Measurements from ENCODE around the gene MIPOL1. TPM values are rescaled to one million over a fixed set of nuclear protein-coding genes. Genes with fewer than 3 reads are reported as not detected.

The MIPOL1 gene
- total RNA-seq, 1 experiment from 2014 or later: 13.1 TPM

- POLR2A ChIA-PET (ENCODE audit: unreplicated experiment): interaction anchor here (0.7 kb wide), 1 partner anchor 1850 kb away, joined by 4 read pairs; no protein-coding TSS in a partner anchor
- BruUV-seq (replicated peaks): no TSS peak
These were observed 113.5 kb downstream of the MIPOL1 start for GRCh38 chr14:37311252-37311651.

GRCh38 chr14:37318938-37319337, 121.2 kb downstream of the MIPOL1 start:
- Histone ChIP-seq H3K4me1 (replicated peaks; ENCODE audit: insufficient read depth) (no peaks in the 10 kb centered on the region), H2AFZ (no peak overlapping the region), H3K9me3 (ENCODE audit: insufficient read depth, low read depth) (no peaks in the 10 kb centered on the region), H3K27me3 (ENCODE audit: insufficient read depth, low read depth) (no peaks in the 10 kb centered on the region), H3K4me2 (no peak overlapping the region), H3K4me3 (no peak overlapping the region), H3F3A (ENCODE audit: insufficient read depth, low read depth) (no peaks in the 10 kb centered on the region), H3K36me3 (ENCODE audit: low read depth) (no peaks in the 10 kb centered on the region), H4K20me1 (ENCODE audit: insufficient read depth) (no peaks in the 10 kb centered on the region), H3K9me2 (ENCODE audit: insufficient read depth) (no peaks in the 10 kb centered on the region), H3K79me2 (ENCODE audit: low read depth) (no peaks in the 10 kb centered on the region), H3K27ac (no peak overlapping the region)
- intact Hi-C loops (cut with micrococcal nuclease; ENCODE audit: unreplicated experiment): no loop called here
- TF ChIP-seq, protein P1, sequence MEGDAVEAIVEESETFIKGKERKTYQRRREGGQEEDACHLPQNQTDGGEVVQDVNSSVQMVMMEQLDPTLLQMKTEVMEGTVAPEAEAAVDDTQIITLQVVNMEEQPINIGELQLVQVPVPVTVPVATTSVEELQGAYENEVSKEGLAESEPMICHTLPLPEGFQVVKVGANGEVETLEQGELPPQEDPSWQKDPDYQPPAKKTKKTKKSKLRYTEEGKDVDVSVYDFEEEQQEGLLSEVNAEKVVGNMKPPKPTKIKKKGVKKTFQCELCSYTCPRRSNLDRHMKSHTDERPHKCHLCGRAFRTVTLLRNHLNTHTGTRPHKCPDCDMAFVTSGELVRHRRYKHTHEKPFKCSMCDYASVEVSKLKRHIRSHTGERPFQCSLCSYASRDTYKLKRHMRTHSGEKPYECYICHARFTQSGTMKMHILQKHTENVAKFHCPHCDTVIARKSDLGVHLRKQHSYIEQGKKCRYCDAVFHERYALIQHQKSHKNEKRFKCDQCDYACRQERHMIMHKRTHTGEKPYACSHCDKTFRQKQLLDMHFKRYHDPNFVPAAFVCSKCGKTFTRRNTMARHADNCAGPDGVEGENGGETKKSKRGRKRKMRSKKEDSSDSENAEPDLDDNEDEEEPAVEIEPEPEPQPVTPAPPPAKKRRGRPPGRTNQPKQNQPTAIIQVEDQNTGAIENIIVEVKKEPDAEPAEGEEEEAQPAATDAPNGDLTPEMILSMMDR (conservative IDR thresholded peaks at IDR 0.05): no peak
- TF ChIP-seq EZH2 (IDR thresholded peaks at IDR 0.05; ENCODE audit: low read depth): no peak
- CTCF ChIA-PET: no interaction called here
- no TSS peak for BruUV-seq (replicated peaks)
- POLR2A ChIA-PET (ENCODE audit: unreplicated experiment): no interaction called here
- DNase-seq: no peak

More at GRCh38 chr14:37311252-37311651, 113.5 kb downstream of the MIPOL1 start:
- no peaks in the 10 kb centered on the region for H3F3A ChIP-seq (ENCODE audit: insufficient read depth, low read depth)
- H3K4me2 ChIP-seq: no peak overlapping the region
- DNase-seq: no peak
- no peak overlapping the region for H2AFZ ChIP-seq
- no peaks in the 10 kb centered on the region for H3K9me3 ChIP-seq (ENCODE audit: insufficient read depth, low read depth)
- H3K4me3 ChIP-seq: no peak overlapping the region
- H3K9me2 ChIP-seq (ENCODE audit: insufficient read depth): no peaks in the 10 kb centered on the region
- intact Hi-C loops (cut with micrococcal nuclease; ENCODE audit: unreplicated experiment): no loop called here
- CTCF ChIA-PET: no interaction called here
- H3K27ac ChIP-seq: no peak overlapping the region
- no peaks in the 10 kb centered on the region for H3K4me1 ChIP-seq (replicated peaks; ENCODE audit: insufficient read depth)
- H4K20me1 ChIP-seq (ENCODE audit: insufficient read depth): no peaks in the 10 kb centered on the region
- no peaks in the 10 kb centered on the region for H3K36me3 ChIP-seq (ENCODE audit: low read depth)
- H3K79me2 ChIP-seq (ENCODE audit: low read depth): no peaks in the 10 kb centered on the region
- TF ChIP-seq, protein P1 (conservative IDR thresholded peaks at IDR 0.05): no peak
- TF ChIP-seq EZH2 (IDR thresholded peaks at IDR 0.05; ENCODE audit: low read depth): no peak
- H3K27me3 ChIP-seq (ENCODE audit: insufficient read depth, low read depth): no peaks in the 10 kb centered on the region

DNA sequence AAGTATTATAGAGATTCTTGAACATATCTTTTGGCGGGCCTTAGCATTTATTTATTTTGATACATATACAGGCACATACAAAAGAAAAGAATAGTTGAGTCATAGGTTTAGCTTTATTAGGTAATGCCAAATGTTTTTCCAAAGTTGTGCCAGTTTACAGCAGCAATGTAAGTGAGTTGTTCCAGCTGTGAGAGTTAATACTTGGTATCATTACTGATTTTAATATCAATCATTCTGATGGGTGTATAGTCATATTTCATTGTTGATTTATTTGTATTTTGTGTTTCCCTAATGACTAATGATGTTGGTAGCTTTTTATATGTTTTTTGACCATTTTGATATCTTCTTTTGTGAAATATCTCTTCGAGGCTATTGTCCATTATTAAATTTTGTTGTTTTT, 122.4 kb downstream of the MIPOL1 start:
- DNase-seq: no peak
- H3K9me2 ChIP-seq (ENCODE audit: insufficient read depth): no peaks in the 10 kb centered on the region
- H3K36me3 ChIP-seq (ENCODE audit: low read depth): no peaks in the 10 kb centered on the region
- BruUV-seq (replicated peaks): no TSS peak
- H4K20me1 ChIP-seq (ENCODE audit: insufficient read depth): no peaks in the 10 kb centered on the region
- H3K4me3 ChIP-seq: no peak overlapping the region
- no peak overlapping the region for H2AFZ ChIP-seq
- CTCF ChIA-PET: no interaction called here
- POLR2A ChIA-PET (ENCODE audit: unreplicated experiment): no interaction called here
- no peaks in the 10 kb centered on the region for H3K27me3 ChIP-seq (ENCODE audit: insufficient read depth, low read depth)
- H3K4me1 ChIP-seq (replicated peaks; ENCODE audit: insufficient read depth): no peaks in the 10 kb centered on the region
- intact Hi-C loops (cut with micrococcal nuclease; ENCODE audit: unreplicated experiment): no loop called here
- H3K4me2 ChIP-seq: no peak overlapping the region
- TF ChIP-seq, protein P1 (conservative IDR thresholded peaks at IDR 0.05): no peak
- no peak for TF ChIP-seq EZH2 (IDR thresholded peaks at IDR 0.05; ENCODE audit: low read depth)
- no peaks in the 10 kb centered on the region for H3F3A ChIP-seq (ENCODE audit: insufficient read depth, low read depth)
- H3K27ac ChIP-seq: no peak overlapping the region
- H3K9me3 ChIP-seq (ENCODE audit: insufficient read depth, low read depth): no peaks in the 10 kb centered on the region
- H3K79me2 ChIP-seq (ENCODE audit: low read depth): no peaks in the 10 kb centered on the region
